ENCODE results near the gene NBEA. TPM values are rescaled to one million over a fixed set of nuclear protein-coding genes. Genes with fewer than 3 reads are reported as not detected.
"Not testable (repeated sequence)": the region's sequence is repeated elsewhere in the genome, so short reads cannot be mapped to it uniquely, and the experiment has no call there.

Gene NBEA
- total RNA-seq, 1 experiment from 2014 or later: 1.6 TPM

GRCh38 chr13:35058585-35058984 lies 116.5 kb downstream of the NBEA start:
- H3K27ac ChIP-seq; H3K4me3 ChIP-seq; H3K36me3 ChIP-seq; DNase-seq (ENCODE audit: low read depth in 1 of 2, low spot score in 2 of 2); H3K9me3 ChIP-seq (replicated peaks); H3K4me1 ChIP-seq (replicated peaks); H3K27me3 ChIP-seq (replicated peaks): not testable (repeated sequence)

- Histone ChIP-seq H3K4me3 (no peak overlapping the region), H3K36me3 (no peaks in the 10 kb centered on the region), H3K4me1 (replicated peaks) (no peaks in the 10 kb centered on the region), H3K9me3 (replicated peaks) (no peaks in the 10 kb centered on the region), H3K27me3 (replicated peaks) (no peaks in the 10 kb centered on the region), H3K27ac (no peak overlapping the region)
- DNase-seq (ENCODE audit: low read depth in 1 of 2, low spot score in 2 of 2): no peak
Measured at GRCh38 chr13:35086667-35087066, 144.6 kb downstream of the NBEA start.

DNA sequence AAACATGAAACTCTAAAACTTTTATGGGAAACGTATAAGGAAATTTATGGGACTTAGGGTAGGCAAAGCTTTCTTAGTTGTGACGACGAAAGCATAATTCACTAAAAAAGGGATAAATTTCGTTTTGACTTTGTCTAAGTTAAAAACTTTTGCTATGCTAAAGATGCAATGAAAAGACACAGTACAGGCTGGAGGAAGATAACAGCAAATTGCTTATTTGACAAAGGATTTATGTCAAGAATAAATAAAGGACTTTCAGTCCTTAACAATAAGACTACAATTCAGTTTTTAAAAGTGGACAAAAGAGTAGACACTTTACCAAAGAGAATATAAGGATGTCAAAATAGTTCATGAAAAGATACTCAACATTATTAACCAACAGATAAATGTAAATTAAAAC lies 150.2 kb downstream of the NBEA start:
- no peaks in the 10 kb centered on the region for H3K27me3 ChIP-seq (replicated peaks)
- H3K9me3 ChIP-seq (replicated peaks): no peaks in the 10 kb centered on the region
- no peaks in the 10 kb centered on the region for H3K36me3 ChIP-seq
- DNase-seq (ENCODE audit: low read depth in 1 of 2, low spot score in 2 of 2): no peak
- H3K4me3 ChIP-seq: no peak overlapping the region
- H3K27ac ChIP-seq: no peak overlapping the region
- no peaks in the 10 kb centered on the region for H3K4me1 ChIP-seq (replicated peaks)

GRCh38 chr13:35092751-35093150 lies 150.7 kb downstream of the NBEA start:
- Histone ChIP-seq H3K9me3 (replicated peaks) (no peaks in the 10 kb centered on the region), H3K27ac (no peak overlapping the region), H3K36me3 (no peaks in the 10 kb centered on the region), H3K4me1 (replicated peaks) (no peaks in the 10 kb centered on the region), H3K4me3 (no peak overlapping the region), H3K27me3 (replicated peaks) (no peaks in the 10 kb centered on the region)
- DNase-seq (ENCODE audit: low read depth in 1 of 2, low spot score in 2 of 2): no peak

DNA sequence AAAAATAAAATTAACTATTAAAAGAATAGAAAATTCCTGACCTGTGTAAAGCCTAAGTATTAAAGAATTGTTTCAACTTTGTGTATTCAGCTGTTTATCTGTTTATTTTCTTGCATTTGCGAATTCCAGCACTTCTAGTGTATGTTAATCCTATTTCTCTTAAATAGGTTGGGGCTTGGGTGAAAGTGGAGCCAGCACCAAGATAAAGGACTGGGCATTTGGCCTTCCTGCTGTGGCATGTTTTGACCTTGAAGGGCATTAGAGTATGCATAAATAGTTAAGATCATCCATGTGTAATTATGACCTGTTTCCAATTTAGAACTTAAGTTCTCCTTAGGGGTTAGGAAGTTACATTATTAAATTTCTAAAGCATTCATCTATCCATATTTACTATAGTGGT lies 151.3 kb downstream of the NBEA start:
- Histone ChIP-seq H3K4me1 (replicated peaks) (no peaks in the 10 kb centered on the region), H3K4me3 (no peak overlapping the region), H3K36me3 (no peaks in the 10 kb centered on the region), H3K27ac (no peak overlapping the region), H3K27me3 (replicated peaks) (no peaks in the 10 kb centered on the region), H3K9me3 (replicated peaks) (no peaks in the 10 kb centered on the region)
- DNase-seq (ENCODE audit: low read depth in 1 of 2, low spot score in 2 of 2): no peak

- not testable (repeated sequence) for H3K27ac ChIP-seq; DNase-seq (ENCODE audit: low read depth in 1 of 2, low spot score in 2 of 2); H3K36me3 ChIP-seq
Measured at GRCh38 chr13:35106771-35107170, 164.7 kb downstream of the NBEA start.

GRCh38 chr13:35107535-35107934 lies 165.5 kb downstream of the NBEA start:
- DNase-seq (ENCODE audit: low read depth in 1 of 2, low spot score in 2 of 2): no peak
- H3K9me3 ChIP-seq (replicated peaks): no peaks in the 10 kb centered on the region
- H3K27ac ChIP-seq: no peak overlapping the region
- H3K4me3 ChIP-seq: no peak overlapping the region
- H3K36me3 ChIP-seq: no peaks in the 10 kb centered on the region
- H3K4me1 ChIP-seq (replicated peaks): no peaks in the 10 kb centered on the region
- H3K27me3 ChIP-seq (replicated peaks): no peaks in the 10 kb centered on the region

More at GRCh38 chr13:35106771-35107170, 164.7 kb downstream of the NBEA start:
- not testable (repeated sequence) for H3K27me3 ChIP-seq (replicated peaks); H3K4me1 ChIP-seq (replicated peaks); H3K4me3 ChIP-seq; H3K9me3 ChIP-seq (replicated peaks)

DNA sequence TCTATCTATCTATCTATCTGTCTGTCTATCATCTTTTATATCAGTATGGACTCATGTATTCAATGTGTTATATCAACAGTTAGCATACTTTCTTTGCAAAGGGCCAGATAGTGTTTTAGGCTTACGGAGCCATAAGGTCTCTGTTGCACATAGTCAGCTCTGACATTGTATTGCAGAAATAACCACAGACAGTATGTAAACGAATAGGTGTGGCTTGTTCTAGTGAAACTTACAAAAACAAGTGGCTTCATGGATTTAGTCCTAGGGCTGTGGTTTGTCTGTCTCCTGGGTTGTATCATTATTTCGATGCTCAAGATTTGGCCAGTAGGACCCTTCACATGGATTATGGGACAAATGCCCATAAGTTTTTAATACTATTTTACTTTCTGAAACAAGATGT lies 171.5 kb downstream of the NBEA start:
- not testable (repeated sequence) for H3K27me3 ChIP-seq (replicated peaks); H3K36me3 ChIP-seq; H3K4me3 ChIP-seq; H3K27ac ChIP-seq; H3K9me3 ChIP-seq (replicated peaks); H3K4me1 ChIP-seq (replicated peaks); DNase-seq (ENCODE audit: low read depth in 1 of 2, low spot score in 2 of 2)

DNA sequence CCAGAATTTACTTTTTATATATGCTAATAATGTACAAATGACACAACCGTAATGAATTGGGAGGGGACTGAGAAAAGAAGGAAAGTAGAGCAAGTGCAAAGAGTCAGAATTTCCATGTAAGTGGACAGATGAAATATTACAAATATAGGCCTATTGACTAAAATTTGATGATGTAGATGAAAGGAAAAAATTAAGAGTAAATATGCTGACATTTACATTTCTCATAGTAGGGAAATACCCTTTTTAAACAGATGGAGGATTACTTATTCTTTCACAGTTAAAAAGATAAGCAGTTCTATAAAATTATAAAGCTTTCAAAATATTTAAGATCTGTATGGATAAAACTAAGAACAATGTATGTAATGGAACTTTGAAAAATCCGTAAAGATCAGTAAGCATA lies 185.4 kb downstream of the NBEA start:
- Histone ChIP-seq H3K9me3 (replicated peaks) (no peaks in the 10 kb centered on the region), H3K27ac (no peak overlapping the region), H3K36me3 (no peaks in the 10 kb centered on the region), H3K4me1 (replicated peaks) (no peaks in the 10 kb centered on the region), H3K4me3 (no peak overlapping the region), H3K27me3 (replicated peaks) (no peaks in the 10 kb centered on the region)
- DNase-seq (ENCODE audit: low read depth in 1 of 2, low spot score in 2 of 2): no peak

- no peaks in the 10 kb centered on the region for H3K9me3 ChIP-seq (replicated peaks)
Measured at GRCh38 chr13:35129500-35129899, 187.4 kb downstream of the NBEA start.

GRCh38 chr13:35131471-35131870 lies 189.4 kb downstream of the NBEA start:
- H3K27ac ChIP-seq: no peak overlapping the region
- H3K4me3 ChIP-seq: no peak overlapping the region
- no peaks in the 10 kb centered on the region for H3K9me3 ChIP-seq (replicated peaks)
- DNase-seq (ENCODE audit: low read depth in 1 of 2, low spot score in 2 of 2): no peak
- H3K27me3 ChIP-seq (replicated peaks): no peaks in the 10 kb centered on the region
- no peaks in the 10 kb centered on the region for H3K36me3 ChIP-seq
- no peaks in the 10 kb centered on the region for H3K4me1 ChIP-seq (replicated peaks)

More at GRCh38 chr13:35129500-35129899, 187.4 kb downstream of the NBEA start:
- DNase-seq (ENCODE audit: low read depth in 1 of 2, low spot score in 2 of 2): no peak
- Histone ChIP-seq H3K27ac (no peak overlapping the region), H3K4me1 (replicated peaks) (no peaks in the 10 kb centered on the region), H3K4me3 (no peak overlapping the region), H3K27me3 (replicated peaks) (no peaks in the 10 kb centered on the region), H3K36me3 (no peaks in the 10 kb centered on the region)

DNA sequence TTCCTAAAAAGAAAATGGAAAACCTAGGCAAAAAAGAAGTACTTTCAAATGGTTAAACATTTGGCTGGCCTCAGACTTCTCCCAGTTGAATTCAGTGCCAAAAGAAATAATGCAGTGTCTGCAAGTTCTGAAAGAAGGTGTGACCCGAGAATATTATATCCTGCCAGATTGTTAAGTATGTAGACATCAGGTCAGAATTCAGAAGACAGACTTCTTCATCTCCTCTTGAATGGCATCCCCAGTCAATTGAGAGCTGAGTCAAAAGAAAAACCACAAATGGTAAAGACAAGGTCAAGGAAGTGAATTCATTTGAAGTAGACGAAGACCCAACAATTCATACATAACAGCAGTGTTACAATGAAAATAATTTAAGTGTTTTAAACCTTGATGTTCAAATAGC lies 194.5 kb downstream of the NBEA start:
- Histone ChIP-seq H3K4me1 (replicated peaks) (no peaks in the 10 kb centered on the region), H3K36me3 (no peaks in the 10 kb centered on the region), H3K4me3 (no peak overlapping the region), H3K27ac (no peak overlapping the region), H3K27me3 (replicated peaks) (no peaks in the 10 kb centered on the region), H3K9me3 (replicated peaks) (no peaks in the 10 kb centered on the region)
- no peak for DNase-seq (ENCODE audit: low read depth in 1 of 2, low spot score in 2 of 2)

DNA sequence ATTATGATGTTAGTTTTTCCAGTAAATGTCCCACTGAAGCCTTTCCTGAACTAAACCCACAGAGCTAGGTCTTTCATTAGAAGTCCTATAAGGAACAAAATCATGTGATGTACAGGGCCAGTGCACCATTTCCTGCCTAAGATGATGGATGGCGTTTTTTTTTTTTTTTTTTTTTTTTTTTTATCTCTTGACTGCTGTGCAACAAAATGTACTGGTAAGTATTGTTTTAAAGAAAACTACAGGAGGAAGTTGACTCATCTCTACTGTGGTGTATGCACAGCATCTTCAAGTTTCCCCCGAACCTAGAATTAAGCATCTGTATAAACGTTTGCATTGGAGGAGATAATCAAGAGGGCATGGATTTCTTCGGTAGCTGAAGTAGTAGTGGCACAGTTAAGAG lies 197.5 kb downstream of the NBEA start:
- H3K36me3 ChIP-seq: no peaks in the 10 kb centered on the region
- no peaks in the 10 kb centered on the region for H3K27me3 ChIP-seq (replicated peaks)
- H3K9me3 ChIP-seq (replicated peaks): no peaks in the 10 kb centered on the region
- H3K4me1 ChIP-seq (replicated peaks): no peaks in the 10 kb centered on the region
- no peak overlapping the region for H3K4me3 ChIP-seq
- H3K27ac ChIP-seq: no peak overlapping the region
- no peak for DNase-seq (ENCODE audit: low read depth in 1 of 2, low spot score in 2 of 2)

DNA sequence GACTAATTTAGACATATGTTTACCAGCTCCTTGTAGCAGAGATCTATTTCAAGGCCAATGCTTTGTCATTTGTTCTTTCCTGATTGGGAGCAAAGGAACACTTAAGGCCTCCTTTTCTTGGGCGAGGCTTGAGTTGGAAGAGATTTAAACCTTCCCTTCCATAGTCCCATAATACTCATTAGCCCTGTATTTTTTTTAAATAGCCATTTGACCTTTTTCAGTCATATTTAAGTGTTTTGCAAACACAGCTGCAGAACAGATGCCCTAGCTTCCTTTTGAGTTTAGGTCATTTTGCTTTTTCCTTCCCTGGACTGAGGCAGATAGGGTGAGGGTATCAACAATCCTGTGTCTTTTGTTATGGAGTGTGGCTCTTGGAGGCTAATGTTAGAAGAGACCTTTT lies 198.3 kb downstream of the NBEA start:
- DNase-seq (ENCODE audit: low read depth in 1 of 2, low spot score in 2 of 2): no peak
- H3K4me1 ChIP-seq (replicated peaks): no peaks in the 10 kb centered on the region
- H3K9me3 ChIP-seq (replicated peaks): no peaks in the 10 kb centered on the region
- no peak overlapping the region for H3K27ac ChIP-seq
- no peak overlapping the region for H3K4me3 ChIP-seq
- H3K36me3 ChIP-seq: no peaks in the 10 kb centered on the region
- no peaks in the 10 kb centered on the region for H3K27me3 ChIP-seq (replicated peaks)

DNA sequence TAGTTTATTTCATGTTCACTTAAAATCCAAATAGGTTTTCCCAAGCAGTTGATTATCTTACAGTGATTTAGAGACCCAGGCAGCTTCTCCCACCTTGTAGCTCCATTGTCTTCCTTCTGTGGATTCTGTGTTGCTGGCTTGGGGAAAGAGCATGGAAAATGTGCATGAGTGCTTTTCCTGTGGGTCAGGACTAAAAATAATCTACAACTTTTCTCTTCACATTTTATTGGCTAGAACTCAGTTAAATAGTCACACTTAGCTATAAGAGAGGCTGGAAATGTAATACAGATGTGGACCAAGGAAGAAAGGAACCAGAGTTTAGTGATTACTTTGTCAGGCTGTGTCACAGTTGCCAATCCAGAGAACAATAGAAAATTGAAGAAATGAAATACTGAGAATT lies 198.8 kb downstream of the NBEA start:
- Histone ChIP-seq H3K9me3 (replicated peaks) (no peaks in the 10 kb centered on the region), H3K27me3 (replicated peaks) (no peaks in the 10 kb centered on the region), H3K36me3 (no peaks in the 10 kb centered on the region), H3K4me3 (no peak overlapping the region), H3K4me1 (replicated peaks) (no peaks in the 10 kb centered on the region), H3K27ac (no peak overlapping the region)
- no peak for DNase-seq (ENCODE audit: low read depth in 1 of 2, low spot score in 2 of 2)

Measured in SJSA1 (cell line).